HL-60/S4 treated with phorbol 12-myristate 13-acetate at 8.2 ng/mL for 4 days and 3 days (cell line): ENCODE results near the gene LEP.

Experiments used
- in situ Hi-C: fragments of 300-500 bp; cut with MboI; formaldehyde crosslinking; loops from 2 replicates; pipeline ENCODE4 v1.15.0; 2022; ENCODE audit warnings: low sequenced_read_pairs

Gene LEP

GRCh38 chr7:128243273-128243672 is 2.2 kb downstream of the LEP start:
- in situ Hi-C loops = no loop called here

DNA sequence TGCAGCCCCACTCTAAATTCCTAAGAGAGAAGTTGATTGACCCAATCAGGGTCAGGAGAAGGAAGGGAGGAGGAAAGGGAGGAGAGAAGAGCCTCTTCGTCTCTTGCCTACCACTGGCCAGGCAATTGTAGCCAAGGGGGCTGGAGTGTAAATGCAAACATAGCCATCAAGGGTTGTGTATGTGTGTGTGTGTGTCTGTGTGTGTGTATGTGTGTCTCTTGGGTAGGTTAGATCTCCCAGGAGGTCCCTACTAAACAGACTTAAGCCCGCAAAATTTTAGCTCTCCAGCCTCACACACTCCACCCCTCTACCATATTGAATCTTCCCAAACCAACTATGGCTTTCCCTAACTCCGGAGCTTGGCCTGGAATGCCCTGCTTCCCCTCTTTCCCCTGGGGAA is 3.8 kb downstream of the LEP start:
- in situ Hi-C loops = no loop called here

DNA sequence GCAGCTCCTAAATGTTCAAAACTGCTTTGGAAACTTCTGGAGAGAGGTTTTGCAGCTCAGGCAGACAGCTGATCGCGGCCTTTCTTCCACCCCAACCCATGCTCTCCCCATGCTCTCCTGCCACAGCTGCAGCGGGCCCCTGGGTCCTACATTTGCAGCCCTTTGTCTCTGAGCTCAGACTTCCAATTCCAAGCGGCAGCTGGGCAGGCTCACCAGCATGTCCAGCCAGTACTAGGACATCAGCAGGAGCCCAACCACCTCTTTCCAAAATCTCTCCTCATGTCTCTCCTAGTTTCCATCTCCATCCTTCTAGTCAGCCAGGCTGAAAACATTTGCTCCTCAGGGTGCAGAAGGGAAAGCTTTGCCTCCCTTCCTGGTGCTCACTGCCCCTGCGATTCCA is 6.0 kb downstream of the LEP start:
- in situ Hi-C loops = no loop called here

DNA sequence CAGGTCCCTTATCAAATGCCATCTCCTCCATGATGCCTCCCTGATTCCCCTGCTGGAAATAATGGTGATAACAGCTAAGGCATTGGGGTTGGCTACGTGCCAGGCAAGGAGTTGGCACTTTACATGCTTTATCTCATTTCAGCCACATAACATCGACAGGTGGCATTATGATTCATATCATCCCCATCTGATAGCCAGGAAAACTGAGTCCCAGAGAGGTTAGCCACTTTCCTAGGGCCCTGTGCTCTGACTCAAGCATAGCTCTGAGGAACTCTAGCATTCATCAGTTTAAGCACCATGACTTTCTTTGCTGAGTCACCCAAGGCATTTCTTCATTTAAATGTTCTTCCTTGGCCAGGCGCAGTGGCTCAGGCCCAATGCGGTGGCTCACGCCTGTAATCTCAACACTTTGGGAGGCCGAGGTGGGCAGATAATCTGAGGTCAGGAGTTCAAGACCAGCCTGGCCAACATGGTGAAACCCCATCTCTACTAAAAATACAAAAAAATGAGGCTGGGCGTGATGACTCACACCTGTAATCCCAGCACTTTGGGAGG is 6.6 kb downstream of the LEP start:
- in situ Hi-C loops = no loop called here

GRCh38 chr7:128251337-128251736 is 10.3 kb downstream of the LEP start:
- in situ Hi-C loops = no loop called here

- in situ Hi-C loops = no loop called here
These were observed 12.6 kb downstream of the LEP start for GRCh38 chr7:128253701-128254100.

- in situ Hi-C loops = no loop called here
These were observed 13.4 kb downstream of the LEP start for GRCh38 chr7:128254470-128254869.

GRCh38 chr7:128255271-128255670 is 14.2 kb downstream of the LEP start:
- in situ Hi-C loops = no loop called here

DNA sequence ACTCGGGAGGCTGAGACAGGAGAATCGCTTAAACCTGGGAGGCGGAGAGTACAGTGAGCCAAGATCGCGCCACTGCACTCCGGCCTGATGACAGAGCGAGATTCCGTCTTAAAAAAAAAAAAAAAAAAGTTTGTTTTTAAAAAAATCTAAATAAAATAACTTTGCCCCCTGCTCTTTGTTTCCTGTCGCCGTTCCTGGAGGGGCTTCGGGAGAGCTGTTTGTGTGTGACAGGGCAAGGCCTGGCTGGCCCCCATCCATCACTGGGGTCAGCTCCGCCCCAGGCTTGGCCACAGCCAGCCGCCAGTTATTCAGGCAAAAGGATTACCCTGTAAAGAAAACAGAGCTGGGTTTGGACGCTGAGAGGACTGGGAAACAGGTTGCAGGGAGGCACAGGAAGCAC is 16.4 kb downstream of the LEP start:
- in situ Hi-C loops = no loop called here

DNA sequence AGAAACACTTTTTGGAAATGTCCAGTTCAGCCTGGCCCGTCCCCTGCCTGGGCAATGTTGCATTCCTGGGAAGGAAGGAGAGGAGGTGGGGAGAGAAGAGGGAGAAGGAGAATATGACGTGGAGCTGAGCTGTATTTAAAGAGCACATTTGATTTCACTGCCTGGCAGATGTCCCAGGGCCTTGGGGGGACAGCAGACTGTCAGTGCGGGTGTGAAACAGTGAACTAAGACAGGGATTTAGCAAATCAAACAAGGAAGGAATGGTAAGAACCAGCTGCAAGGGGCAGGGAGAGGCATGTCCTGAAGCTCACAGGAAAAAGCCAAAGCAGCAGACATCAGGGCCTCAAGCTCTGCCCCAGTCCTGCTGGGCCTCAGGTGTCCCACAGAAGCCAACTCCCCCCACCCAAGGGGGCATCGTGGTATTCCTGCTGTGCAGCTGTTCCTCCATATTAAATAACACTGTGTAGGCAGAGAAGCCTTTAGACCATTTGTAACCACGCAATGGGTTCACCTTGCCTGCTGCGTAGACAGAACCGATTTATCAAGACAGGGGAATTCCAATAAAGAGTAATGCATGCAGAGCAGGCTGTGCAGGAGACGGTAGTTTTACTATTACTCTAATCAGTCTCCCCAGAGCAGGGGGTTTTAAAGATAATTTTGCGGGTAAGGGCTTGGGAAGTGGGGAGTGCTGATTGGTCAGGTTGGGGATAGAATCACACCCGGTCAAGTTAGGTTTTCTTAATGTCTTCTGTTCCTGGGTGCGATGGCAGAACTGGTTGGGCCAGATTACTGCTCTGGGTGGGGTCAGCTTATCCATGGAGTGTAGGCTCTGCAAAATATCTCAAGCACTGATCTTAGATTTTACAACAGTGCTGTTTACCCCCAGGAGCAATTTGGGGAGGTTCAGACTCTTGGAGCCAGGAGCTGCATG is 18.3 kb downstream of the LEP start:
- in situ Hi-C loops = no loop called here

DNA sequence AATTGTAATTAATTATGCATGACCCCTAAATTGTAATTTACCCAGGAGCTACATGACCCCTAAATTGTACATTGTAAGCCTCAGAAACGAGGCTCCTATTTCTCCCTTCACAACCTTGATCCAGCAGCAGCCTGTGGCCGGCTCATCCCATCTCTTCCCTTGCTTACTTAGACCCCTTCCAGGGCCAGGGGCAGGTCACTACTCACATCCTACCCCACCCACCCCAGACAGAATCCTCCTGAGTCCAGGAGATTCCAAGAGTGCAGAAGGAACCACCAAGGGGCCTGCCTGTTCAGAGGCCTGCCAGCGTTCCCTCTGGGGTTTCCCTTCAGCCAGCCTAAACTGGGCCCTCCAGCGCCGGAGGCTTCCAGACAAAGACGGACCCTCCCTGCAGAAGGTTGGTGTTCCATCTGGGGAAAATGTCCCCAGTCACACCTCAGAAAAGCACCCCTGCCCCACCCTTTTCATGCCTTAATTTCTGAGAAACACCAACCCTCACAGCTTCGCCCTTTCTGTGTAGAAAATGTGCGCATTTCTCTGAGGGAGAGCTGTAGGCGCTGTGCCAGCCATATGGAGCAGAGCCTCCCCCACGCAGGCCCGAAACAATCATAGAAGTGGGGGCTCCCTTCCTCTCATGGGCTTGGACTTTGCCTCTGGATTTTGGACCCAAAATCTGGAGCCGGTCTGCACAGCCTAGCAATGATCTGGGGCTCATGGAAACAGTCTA is 19.2 kb downstream of the LEP start:
- in situ Hi-C loops = no loop called here

DNA sequence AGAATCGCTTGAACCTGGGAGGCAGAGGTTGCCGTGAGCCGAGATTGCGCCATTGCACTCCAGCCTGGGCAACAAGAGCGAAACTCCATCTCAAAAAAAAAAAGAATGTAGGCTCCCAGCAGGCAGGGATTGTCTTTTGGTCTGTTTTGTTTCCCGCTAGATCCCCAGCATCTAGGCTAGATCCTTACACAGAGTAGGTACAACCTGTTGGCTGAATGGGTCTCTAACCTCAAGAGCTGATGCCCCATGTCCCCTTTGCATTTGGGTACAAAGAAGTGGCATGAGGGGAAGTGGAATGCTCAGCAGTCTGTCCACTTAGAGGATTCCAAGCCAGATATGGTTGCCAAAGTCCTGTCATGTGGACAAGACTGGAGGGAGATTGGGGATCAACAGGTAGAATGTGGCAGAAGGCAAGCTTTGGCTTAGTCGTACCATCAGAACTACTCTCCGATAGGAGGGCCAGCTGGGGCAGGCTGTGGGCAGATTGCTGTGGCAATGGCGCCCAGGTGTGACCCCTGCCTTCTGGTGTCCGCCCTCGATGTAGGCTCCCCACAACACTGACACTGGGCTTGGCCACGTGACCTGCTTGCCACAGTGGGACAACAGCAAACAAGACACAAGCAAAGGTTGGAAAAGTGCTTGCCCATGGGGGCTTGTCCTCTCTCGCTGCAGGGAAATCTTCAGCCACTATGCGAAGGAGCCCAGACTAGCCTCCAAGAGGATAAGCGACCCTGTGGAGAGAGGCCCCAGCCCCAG is 21.4 kb downstream of the LEP start:
- in situ Hi-C loops = no loop called here

- in situ Hi-C loops = no loop called here
These were observed 22.3 kb downstream of the LEP start for GRCh38 chr7:128263420-128263819.

DNA sequence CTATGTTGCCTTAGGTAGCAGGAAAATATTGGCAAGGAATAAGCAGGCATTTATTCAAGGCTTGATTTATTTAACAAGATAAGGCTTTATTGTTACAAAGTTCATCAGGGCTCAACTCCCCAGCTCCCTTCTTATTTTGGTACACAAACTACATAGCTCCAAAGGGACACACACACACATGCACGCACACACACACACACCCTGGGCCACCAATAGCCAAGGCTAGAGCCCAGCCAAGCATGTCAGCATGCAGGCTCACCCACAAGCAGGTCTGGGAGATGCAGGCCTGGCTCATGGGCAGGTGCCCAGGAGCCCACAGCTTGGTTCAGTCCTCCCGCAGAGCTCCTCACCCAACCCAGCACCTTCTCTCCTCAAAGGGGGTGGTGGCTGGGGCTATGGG is 23.4 kb downstream of the LEP start:
- in situ Hi-C loops = no loop called here

DNA sequence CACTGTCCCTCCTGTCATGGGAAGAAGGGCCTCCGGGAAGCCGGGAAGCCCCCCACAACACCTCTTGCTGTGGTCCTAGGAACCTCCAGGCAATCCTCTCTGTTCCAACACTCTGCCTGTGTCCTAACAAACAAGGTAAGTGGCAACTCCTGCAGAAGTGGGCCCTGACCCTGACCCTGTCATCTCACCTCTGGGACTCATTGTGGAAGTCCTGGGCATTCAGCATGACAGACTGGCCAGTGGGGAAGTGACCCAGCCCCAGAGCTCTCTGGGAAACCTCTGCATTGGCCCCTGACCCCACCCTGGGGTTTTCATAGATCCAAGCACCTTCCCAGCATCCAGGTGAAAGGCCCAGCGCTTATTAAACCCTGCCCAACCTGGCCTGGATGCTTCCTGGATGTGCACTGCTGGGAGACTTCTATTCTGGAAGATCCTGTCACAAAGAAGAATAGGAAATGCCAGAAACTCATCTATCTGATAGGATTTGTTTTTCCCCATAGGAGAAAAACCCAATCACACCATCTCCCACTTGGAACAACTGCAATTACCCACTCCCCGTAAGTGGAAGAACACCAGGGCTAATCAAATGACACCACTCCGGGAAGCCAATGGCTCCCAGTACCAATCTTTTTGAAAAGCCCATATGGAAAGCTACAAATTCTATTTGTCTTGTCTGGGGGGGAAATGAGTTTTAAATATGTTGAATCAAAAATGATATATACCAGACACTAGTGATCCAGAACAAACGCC is 24.3 kb downstream of the LEP start:
- in situ Hi-C loops = no loop called here

DNA sequence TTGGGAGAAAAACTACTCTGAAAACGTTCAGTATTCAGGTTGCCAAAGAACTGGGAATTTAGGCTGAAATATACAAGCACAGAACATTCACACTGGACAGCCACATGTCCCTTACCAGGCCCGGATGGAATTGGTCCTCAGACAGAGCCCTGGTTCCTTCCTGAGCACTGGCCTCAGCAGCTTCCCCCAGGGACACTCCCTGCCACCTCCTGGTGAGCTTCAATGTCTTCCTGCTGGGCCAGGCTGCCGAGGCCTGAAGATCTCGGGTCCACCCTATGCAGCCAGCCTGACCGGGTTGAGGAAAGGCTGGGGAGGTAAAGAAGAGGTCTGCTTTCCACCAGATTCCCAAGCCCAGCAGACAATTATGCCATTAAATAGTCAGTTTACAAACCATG is 24.8 kb downstream of the LEP start:
- in situ Hi-C loops = no loop called here

- in situ Hi-C loops = no loop called here
These were observed 25.4 kb downstream of the LEP start for GRCh38 chr7:128266529-128266882.

GRCh38 chr7:128266883-128267594 is 26.0 kb downstream of the LEP start:
- in situ Hi-C loops = no loop called here

DNA sequence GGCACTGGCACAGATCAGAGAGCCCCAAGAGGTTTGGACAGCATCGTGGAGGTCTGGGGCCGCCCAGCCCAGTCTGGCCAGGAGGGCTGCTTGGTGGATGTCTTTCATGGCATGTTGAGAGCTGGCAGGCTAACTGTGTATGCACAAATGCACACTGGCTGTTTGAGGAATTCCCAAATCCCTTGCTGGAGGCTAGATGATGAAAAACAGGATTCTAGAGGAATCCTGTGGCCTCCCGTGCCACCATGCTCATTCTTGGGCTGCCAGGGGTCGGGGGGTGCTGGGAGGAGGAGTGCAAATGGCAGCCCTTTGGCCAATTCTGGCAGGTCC is 26.5 kb downstream of the LEP start:
- in situ Hi-C loops = no loop called here

DNA sequence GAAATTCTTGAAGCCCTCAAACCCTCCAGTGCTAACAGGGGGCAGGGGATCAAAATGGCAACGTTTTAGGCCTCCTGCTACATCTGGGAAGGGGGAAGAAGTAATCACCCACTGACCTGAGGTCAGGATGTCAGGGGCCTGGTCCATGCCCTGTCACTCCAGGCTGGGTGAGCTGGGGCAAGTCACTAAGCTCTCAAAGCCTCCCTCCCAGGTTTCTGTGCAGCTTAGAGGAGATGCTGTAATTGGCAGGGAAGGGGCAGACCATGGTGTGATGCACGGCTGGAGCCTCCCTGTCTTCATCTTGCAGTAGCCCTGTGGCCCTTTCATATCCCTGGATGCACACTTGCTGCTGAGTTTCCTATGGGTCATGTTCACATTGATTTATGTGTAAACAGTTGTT is 27.2 kb downstream of the LEP start:
- in situ Hi-C loops = no loop called here
